Heart left ventricle (tissue), 16 donors: ENCODE data around the gene LYSET. TPM values are rescaled to one million over a fixed set of nuclear protein-coding genes. Genes with fewer than 3 reads are reported as not detected.

Experiments
- ATAC-seq, 4 donors: fragments of 200-7000 bp; cut with Tn5 transposase; one replicate each; pipeline ENCODE4 v1.9.1; 2020 to 2022; ENCODE audit warnings: moderate library complexity in 4 of 4, mild to moderate bottlenecking in 3 of 4, moderate number of reproducible peaks in 1 of 4
- DNase-seq, 5 donors: peaks; one replicate each; pipeline ENCODE4 v3.0.0-alpha.2; 2020
- H3K27ac ChIP-seq, 12 donors: fragments of 200-600 bp; sonication (generic) in 4 of 12; one replicate each; pipeline versions ENCODE4 v1.5.0 to v1.8.0; 2016 to 2022; ENCODE audit warnings: mild to moderate bottlenecking in 2 of 12
- H3K27me3 ChIP-seq, 9 donors: fragments of 200-600 bp; sonication (generic) in 2 of 9; one replicate each; pipeline versions ENCODE4 v1.5.1 to v1.8.0; 2016 to 2022; ENCODE audit warnings: mild to moderate bottlenecking in 3 of 9
- H3K36me3 ChIP-seq, 9 donors: fragments of 200-600 bp; sonication (generic) in 2 of 9; one replicate each; pipeline versions ENCODE4 v1.5.0 to v1.8.0; 2018 to 2022; ENCODE audit warnings: mild to moderate bottlenecking in 2 of 9
- H3K4me1 ChIP-seq, 12 donors: fragments of 200-600 bp; sonication (generic) in 4 of 12; one replicate each; pipeline versions ENCODE4 v1.5.0 to v1.8.0; 2016 to 2022; ENCODE audit warnings: mild to moderate bottlenecking in 3 of 12
- H3K4me3 ChIP-seq, 12 donors: fragments of 200-600 bp; sonication (generic) in 4 of 12; one replicate each; pipeline versions ENCODE4 v1.5.0 to v1.8.0; 2017 to 2022; ENCODE audit warnings: mild to moderate bottlenecking in 9 of 12, moderate library complexity in 4 of 12
- H3K9me3 ChIP-seq, 12 donors: fragments of 200-600 bp; sonication (generic) in 4 of 12; one replicate each; pipeline versions ENCODE4 v1.5.0 to v1.8.0; 2016 to 2022; ENCODE audit warnings: mild to moderate bottlenecking in 1 of 12
- POLR2A ChIP-seq, 2 donors: fragments of 450-650 bp; IDR thresholded peaks; one replicate each; pipeline ENCODE4 v1.6.1; 2017; ENCODE audit warnings: antibody characterized with exemption in 2 of 2, mild to moderate bottlenecking in 2 of 2, moderate library complexity in 2 of 2
- WGBS, 4 donors: extraction: QIAGEN DNeasy Blood & Tissue Kit in 2 of 4; methylation state at CpG; one replicate each; pipeline versions ENCODE4 v1.1.5 to v1.1.7; 2013 to 2018; 5-methylcytosine and 5-hydroxymethylcytosine counted together
- intact Hi-C, 10 donors: fragments of 100-400 bp; cut with DNase I; formaldehyde crosslinking; loops; one replicate each; pipeline versions ENCODE4 v1.11.1 to v1.14.2; 2022
- polyA plus RNA-seq, 2 donors: library from polyadenylated mRNA; stranded (reverse); fragments of 200-250 nt; gene quantifications; one replicate each; pipeline ENCODE4 v1.2.3, GENCODE V29; 2013
- total RNA-seq, 9 donors: library from RNA; depleted of rRNA in 2 of 9; stranded (reverse); fragments of >200 nt in 2 of 9; fragmentation: NEBNext Ultra II Directional in 3 of 9; extraction: Animal tissue kit (Norgen Biotek cat#: 25700) in 3 of 9; gene quantifications; one replicate each; pipeline versions ENCODE4 v1.1.0 to v1.2.4, GENCODE V29; 2016 to 2023
- TF ChIP-seq, protein P1 (sequence below), 12 donors: fragments of 200-600 bp; sonication (generic) in 4 of 12; IDR thresholded peaks; one replicate each; pipeline versions ENCODE4 v1.5.0 to v1.8.0; 2018 to 2022; ENCODE audit warnings: antibody characterized with exemption in 12 of 12, mild to moderate bottlenecking in 5 of 12
- donor health status: ischemic (EF 13 %, LVEDD 7.1; RV severe dilation, severe dysfunction).
- donor health status: healthy with polysubstance abuse.
- donor health status: DM: no; HTN: yes; CAD: no.
- donor health status: DM: no; HTN: no; CAD: no.
- donor health status: ischemic (EF 25% LVEDD 6.9; RV normal size, moderate dysfunction).
- donor health status: ischemic (EF 25% LVEDD 5.7; RV mildly dilated, moderate dysfunction).
- donor health status: healthy.
- donor health status: DM: yes; HTN: yes; CAD: no.
- donor health status: ischemic (EF 35%, LVEDD 5.7; RV mildly dilated, moderate dysfunction).
- donor health status: nonischemic (EF 11% LVEDD 7.7; RV severe dilation, severe dysfunction).
- donor health status: DM: yes; HTN: yes; CAD: no.
- donor health status: PGD.
- donor health status: ischemic (EF 29% LVEDD 5.4; RV normal size, mild dysfunction).
- donor health status: nonischemic (EF 23%, LVEDD 6.1; RV moderate dilation, normal function).

LYSET gene
- total and polyA plus RNA-seq, 11 donors, result 8.8 to 29.3 (median 22.8) TPM

DNA sequence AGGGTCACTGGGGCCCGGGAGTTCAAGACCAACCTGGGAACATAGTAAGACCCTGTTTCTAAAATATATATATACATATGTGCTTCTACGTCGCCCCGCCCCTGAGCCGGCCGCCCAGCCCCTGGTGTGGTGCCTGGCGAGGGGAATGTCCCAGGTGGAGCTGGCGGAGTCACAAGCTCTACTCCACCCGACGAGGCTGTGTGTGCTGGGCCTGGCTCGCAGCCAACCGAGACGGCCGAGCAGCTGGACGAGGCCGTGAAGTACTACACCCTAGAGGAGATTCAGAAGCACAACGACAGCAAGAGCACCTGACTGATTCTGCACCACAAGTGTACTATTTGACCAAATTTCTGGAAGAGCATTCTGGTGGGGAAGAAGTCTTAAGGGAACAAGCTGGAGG lies 47.3 kb upstream of the LYSET start:
- ATAC-seq (peak in 3 of 4 donors; percentile 69 to 82 (median 79)), DNase-seq (peak; percentile 32 to 77 (median 69))
- H3K27ac ChIP-seq, result no peak overlapping the region
- intact Hi-C loops, result loop anchor here (1.0 to 10.0 kb wide), 10 partner anchors 23 to 261 kb away; partner anchors contain the start of gene ITPK1 (in 1 of the 10)
- WGBS, 4 donors, result 19 to 34% (median 26%) methylated on average over 17 of the region's 17 CpGs
- no peaks in the 10 kb centered on the region for H3K27me3 ChIP-seq
- H3K4me3 ChIP-seq, result no peak overlapping the region
- no peaks in the 10 kb centered on the region for H3K9me3 ChIP-seq
- H3K4me1 ChIP-seq, result peaks cover 0 to 11% (median 0%) of the 10 kb centered on the region in 12 donors
- H3K36me3 ChIP-seq, result no peaks in the 10 kb centered on the region
- no peak for TF ChIP-seq POLR2A (IDR thresholded peaks at IDR 0.05)
- TF ChIP-seq, protein P1, sequence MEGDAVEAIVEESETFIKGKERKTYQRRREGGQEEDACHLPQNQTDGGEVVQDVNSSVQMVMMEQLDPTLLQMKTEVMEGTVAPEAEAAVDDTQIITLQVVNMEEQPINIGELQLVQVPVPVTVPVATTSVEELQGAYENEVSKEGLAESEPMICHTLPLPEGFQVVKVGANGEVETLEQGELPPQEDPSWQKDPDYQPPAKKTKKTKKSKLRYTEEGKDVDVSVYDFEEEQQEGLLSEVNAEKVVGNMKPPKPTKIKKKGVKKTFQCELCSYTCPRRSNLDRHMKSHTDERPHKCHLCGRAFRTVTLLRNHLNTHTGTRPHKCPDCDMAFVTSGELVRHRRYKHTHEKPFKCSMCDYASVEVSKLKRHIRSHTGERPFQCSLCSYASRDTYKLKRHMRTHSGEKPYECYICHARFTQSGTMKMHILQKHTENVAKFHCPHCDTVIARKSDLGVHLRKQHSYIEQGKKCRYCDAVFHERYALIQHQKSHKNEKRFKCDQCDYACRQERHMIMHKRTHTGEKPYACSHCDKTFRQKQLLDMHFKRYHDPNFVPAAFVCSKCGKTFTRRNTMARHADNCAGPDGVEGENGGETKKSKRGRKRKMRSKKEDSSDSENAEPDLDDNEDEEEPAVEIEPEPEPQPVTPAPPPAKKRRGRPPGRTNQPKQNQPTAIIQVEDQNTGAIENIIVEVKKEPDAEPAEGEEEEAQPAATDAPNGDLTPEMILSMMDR (IDR thresholded peaks at IDR 0.05), result peak in 4 of 12 donors; percentile 14 to 41 (median 36)

DNA sequence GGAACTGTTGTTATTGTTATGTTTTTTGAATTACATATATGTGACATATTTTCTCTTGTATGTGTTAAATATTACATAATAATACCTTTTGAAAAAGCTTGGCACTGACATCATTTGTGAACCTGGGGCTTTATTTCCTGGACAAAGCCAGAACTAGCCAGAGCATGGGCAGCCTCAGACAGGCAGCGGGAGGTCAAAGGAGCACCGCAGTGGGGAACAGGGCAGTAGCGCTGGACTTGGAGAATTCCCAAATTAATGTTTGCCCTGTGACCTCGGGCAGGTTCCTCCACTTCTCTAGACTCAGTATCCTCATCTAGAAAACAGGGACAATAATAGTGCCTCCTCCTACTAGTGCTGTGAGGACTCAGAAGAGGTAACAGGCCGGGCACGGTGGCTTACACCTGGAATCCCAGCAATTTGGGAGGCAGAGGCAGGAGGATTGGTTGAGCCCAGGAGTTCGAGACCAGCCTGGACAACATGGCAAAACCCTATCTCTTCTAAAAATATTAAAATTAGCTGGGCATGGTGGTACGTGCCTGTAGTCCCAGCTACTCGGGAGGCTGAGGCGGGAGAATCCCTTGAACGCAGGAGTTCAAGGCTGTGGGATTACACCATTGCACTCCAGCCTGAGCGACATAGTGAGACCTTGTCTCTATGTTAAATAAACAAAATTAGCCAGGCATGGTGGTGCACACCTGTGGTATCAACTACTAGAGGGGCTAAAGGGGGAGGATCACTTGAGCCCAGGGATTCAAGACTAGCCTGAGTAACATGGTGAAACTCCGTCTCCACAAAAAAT lies 42.1 kb upstream of the LYSET start:
- ATAC-seq (no peak), DNase-seq (no peak)
- H3K9me3 ChIP-seq, result no peaks in the 10 kb centered on the region
- no peaks in the 10 kb centered on the region for H3K27me3 ChIP-seq
- H3K4me3 ChIP-seq, result no peak overlapping the region
- intact Hi-C loops, result loop anchor here in 1 of 10 donors (5.0 kb wide), 1 partner anchor 261 kb away; no protein-coding TSS in a partner anchor
- WGBS, 4 donors, result 72 to 83% (median 76%) methylated on average over 12 to 13 of the region's 13 CpGs
- TF ChIP-seq, protein P1 (IDR thresholded peaks at IDR 0.05), result no peak
- TF ChIP-seq POLR2A (IDR thresholded peaks at IDR 0.05), result no peak
- peaks cover 0 to 3% (median 0%) of the 10 kb centered on the region in 12 donors for H3K4me1 ChIP-seq
- no peaks in the 10 kb centered on the region for H3K36me3 ChIP-seq
- no peak overlapping the region for H3K27ac ChIP-seq

DNA sequence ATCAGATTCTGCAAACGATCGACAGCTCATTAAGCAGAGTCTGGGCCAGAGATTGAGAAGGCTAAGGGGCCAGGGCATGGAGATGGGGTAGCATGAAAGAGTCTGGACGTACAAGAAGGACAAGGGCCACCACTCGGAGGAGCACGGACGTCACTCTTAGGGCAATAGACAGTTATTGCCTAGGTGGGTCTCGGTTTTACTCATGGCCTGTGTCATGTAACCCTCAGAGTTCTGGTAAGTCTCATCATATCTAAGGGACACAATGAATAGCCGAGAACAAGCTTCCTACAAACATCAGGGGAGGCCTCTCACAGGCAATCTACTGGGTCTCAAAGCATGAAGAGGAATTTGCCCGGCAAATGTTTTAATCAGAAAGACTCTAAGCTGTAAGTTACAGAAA lies 39.0 kb upstream of the LYSET start:
- TF ChIP-seq POLR2A (IDR thresholded peaks at IDR 0.05), result no peak
- TF ChIP-seq, protein P1 (IDR thresholded peaks at IDR 0.05), result no peak
- ATAC-seq (no peak), DNase-seq (no peak)
- H3K4me1 ChIP-seq, result peaks cover 0 to 13% (median 0%) of the 10 kb centered on the region in 12 donors
- no peak overlapping the region for H3K4me3 ChIP-seq
- intact Hi-C loops, result no loop called here
- no peaks in the 10 kb centered on the region for H3K27me3 ChIP-seq
- H3K27ac ChIP-seq, result no peak overlapping the region
- WGBS, 4 donors, result 80 to 84% (median 83%) methylated on average over 9 of the region's 9 CpGs
- H3K9me3 ChIP-seq, result no peaks in the 10 kb centered on the region
- H3K36me3 ChIP-seq, result no peaks in the 10 kb centered on the region

- no peak overlapping the region for H3K27ac ChIP-seq
- H3K9me3 ChIP-seq, result no peaks in the 10 kb centered on the region
- no peak for ATAC-seq
- no peaks in the 10 kb centered on the region for H3K36me3 ChIP-seq
- WGBS, 4 donors, result 89 to 92% (median 91%) methylated on average over 8 of the region's 8 CpGs
- H3K4me3 ChIP-seq, result no peak overlapping the region
- TF ChIP-seq, protein P1 (IDR thresholded peaks at IDR 0.05), result no peak
- TF ChIP-seq POLR2A (IDR thresholded peaks at IDR 0.05), result no peak
- no peak for DNase-seq
- no peaks in the 10 kb centered on the region for H3K27me3 ChIP-seq
- peaks cover 0 to 13% (median 0%) of the 10 kb centered on the region in 12 donors for H3K4me1 ChIP-seq
- intact Hi-C loops, result no loop called here
Observed at GRCh38 chr14:93148979-93149378, 36.1 kb upstream of the LYSET start.
